Natural killer cell (primary cell): ENCODE measurements around the gene NOP58. TPM values are rescaled to one million over a fixed set of nuclear protein-coding genes. Genes with fewer than 3 reads are reported as not detected.
"Not testable (repeated sequence)": the region's sequence is repeated elsewhere in the genome, so short reads cannot be mapped to it uniquely, and the experiment has no call there.

Source experiments
- ATAC-seq, 3 donors: fragments of 150-1000 bp in 2 of 3; fragments of 200-7000 bp in 1 of 3; cut with Tn5 transposase; 1 replicate in 1 of 3; 2 replicates in 2 of 3; pipeline ENCODE4 v1.10.0; 2021; ENCODE audit warnings: mild to moderate bottlenecking in 2 of 3, moderate library complexity in 2 of 3
- DNase-seq, 2 donors: peaks; one replicate each; pipeline versions ENCODE4 v3.0.0 to v3.0.0-alpha.2; 2013 to 2021; ENCODE audit warnings: mixed read lengths in 1 of 2
- H3K27ac ChIP-seq: one replicate; pipeline ENCODE4 v1.5.1; 2013; ENCODE audit warnings: mild to moderate bottlenecking, low read length
- H3K27me3 ChIP-seq: one replicate; pipeline ENCODE4 v1.6.1; 2013; ENCODE audit warnings: low read length; ENCODE audit not compliant: control insufficient read depth, insufficient read depth
- H3K36me3 ChIP-seq: one replicate; pipeline ENCODE4 v1.6.1; 2013; ENCODE audit warnings: low read length; ENCODE audit not compliant: control insufficient read depth, insufficient read depth
- H3K4me1 ChIP-seq: one replicate; pipeline ENCODE4 v1.6.1; 2013; ENCODE audit warnings: low read length; ENCODE audit not compliant: control insufficient read depth, insufficient read depth
- H3K4me3 ChIP-seq: one replicate; pipeline ENCODE4 v1.5.1; 2013; ENCODE audit warnings: low read length
- H3K9me3 ChIP-seq: one replicate; pipeline ENCODE4 v1.6.1; 2013; ENCODE audit warnings: low read length; ENCODE audit not compliant: control insufficient read depth, insufficient read depth
- H3K27ac Mint-ChIP-seq, 2 donors: one replicate each; pipeline ENCODE4 v1.8.0; 2022; ENCODE audit warnings: mild to moderate bottlenecking in 2 of 2, mixed read lengths in 2 of 2, moderate library complexity in 1 of 2
- H3K27me3 Mint-ChIP-seq, 2 donors: one replicate each; pipeline ENCODE4 v1.8.0; 2022; ENCODE audit warnings: low read depth in 2 of 2, mixed read lengths in 2 of 2
- H3K36me3 Mint-ChIP-seq: one replicate; pipeline ENCODE4 v1.8.0; 2022; ENCODE audit warnings: mixed read lengths
- H3K4me1 Mint-ChIP-seq, 2 donors: one replicate each; pipeline ENCODE4 v1.8.0; 2022; ENCODE audit warnings: mixed read lengths in 2 of 2
- H3K4me3 Mint-ChIP-seq: one replicate; pipeline ENCODE4 v1.8.0; 2022; ENCODE audit warnings: mild to moderate bottlenecking, moderate library complexity, mixed read lengths
- H3K9me3 Mint-ChIP-seq, 2 donors: one replicate each; pipeline ENCODE4 v1.8.0; 2022; ENCODE audit warnings: mixed read lengths in 2 of 2
- WGBS: methylation state at CpG from one replicate; pipeline ENCODE4 v1.1.7; 2013; ENCODE audit warnings: missing lambda C conversion rate; ENCODE audit not compliant: insufficient coverage; 5-methylcytosine and 5-hydroxymethylcytosine counted together
- intact Hi-C: fragments of 100-400 bp; cut with micrococcal nuclease; formaldehyde crosslinking; loops from one replicate; pipeline ENCODE4 v1.14.2; 2022
- total RNA-seq, 4 donors: library from RNA; stranded (reverse); fragments of 120-200 nt in 1 of 4; gene quantifications; one replicate each; pipeline versions ENCODE4 v1.2.3 to v1.2.4, GENCODE V29; 2013 to 2022
- TF ChIP-seq, protein P1 (sequence below): fragments of 200-600 bp; IDR thresholded peaks from one replicate; pipeline ENCODE4 v1.8.0; 2022; ENCODE audit warnings: antibody characterized with exemption

NOP58 gene
- total RNA-seq, 3 donors from 2014 or later (not counting 1 experiment from before 2014, with no cell fraction given) = 122 to 155 (median 124) TPM

DNA sequence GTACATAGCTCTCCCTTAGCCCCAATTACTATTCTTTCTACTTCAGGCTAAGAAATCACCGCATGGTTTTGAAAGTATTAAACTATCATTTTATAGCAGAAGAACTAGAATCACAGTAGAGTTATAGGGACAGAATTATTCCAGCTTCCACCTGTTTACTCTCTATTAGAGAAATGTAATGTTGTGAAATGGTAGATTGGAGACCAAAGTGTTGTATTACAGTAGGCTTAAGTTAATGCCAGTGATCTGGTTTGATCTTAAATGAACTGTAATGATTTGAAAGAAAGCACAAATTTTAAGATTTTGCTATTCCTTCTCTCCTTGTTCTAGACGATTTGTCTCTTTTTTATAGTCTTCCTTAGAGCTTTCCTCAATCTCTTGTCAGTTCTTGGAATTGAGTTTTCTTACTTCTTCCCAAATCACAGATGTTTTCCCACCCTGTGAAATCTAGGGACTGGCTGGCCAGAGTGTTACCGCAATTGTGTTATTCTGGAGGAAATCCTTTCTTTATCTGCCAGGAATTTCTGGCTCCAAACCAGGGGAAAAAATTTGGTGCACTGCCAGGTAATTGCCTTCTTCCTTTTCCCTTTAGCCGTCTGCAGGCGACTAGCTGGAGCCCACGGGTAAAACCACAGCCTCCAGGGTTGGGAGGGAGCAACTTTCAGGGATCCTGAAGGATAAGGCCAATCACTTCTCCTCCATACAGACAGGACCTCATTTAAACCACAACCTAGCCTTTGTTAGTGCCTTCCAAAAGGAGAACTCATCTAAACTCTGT is 51.7 kb downstream of the NOP58 start:
- intact Hi-C loops = no loop called here
- H3K27ac Mint-ChIP-seq = no peak overlapping the region
- H3K27me3 Mint-ChIP-seq = no peaks in the 10 kb centered on the region
- Histone ChIP-seq H3K4me1 (no peaks in the 10 kb centered on the region), H3K4me3 (no peak overlapping the region), H3K9me3 (no peaks in the 10 kb centered on the region), H3K27ac (no peak overlapping the region), H3K36me3 (peaks cover 1% of the 10 kb centered on the region), H3K27me3 (no peaks in the 10 kb centered on the region)
- H3K36me3 Mint-ChIP-seq = no peaks in the 10 kb centered on the region
- H3K4me1 Mint-ChIP-seq = no peaks in the 10 kb centered on the region
- TF ChIP-seq, protein P1, sequence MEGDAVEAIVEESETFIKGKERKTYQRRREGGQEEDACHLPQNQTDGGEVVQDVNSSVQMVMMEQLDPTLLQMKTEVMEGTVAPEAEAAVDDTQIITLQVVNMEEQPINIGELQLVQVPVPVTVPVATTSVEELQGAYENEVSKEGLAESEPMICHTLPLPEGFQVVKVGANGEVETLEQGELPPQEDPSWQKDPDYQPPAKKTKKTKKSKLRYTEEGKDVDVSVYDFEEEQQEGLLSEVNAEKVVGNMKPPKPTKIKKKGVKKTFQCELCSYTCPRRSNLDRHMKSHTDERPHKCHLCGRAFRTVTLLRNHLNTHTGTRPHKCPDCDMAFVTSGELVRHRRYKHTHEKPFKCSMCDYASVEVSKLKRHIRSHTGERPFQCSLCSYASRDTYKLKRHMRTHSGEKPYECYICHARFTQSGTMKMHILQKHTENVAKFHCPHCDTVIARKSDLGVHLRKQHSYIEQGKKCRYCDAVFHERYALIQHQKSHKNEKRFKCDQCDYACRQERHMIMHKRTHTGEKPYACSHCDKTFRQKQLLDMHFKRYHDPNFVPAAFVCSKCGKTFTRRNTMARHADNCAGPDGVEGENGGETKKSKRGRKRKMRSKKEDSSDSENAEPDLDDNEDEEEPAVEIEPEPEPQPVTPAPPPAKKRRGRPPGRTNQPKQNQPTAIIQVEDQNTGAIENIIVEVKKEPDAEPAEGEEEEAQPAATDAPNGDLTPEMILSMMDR = no peak
- no peak overlapping the region for H3K4me3 Mint-ChIP-seq
- 50% methylated on average over 5 of the region's 6 CpGs for WGBS
- no peak for ATAC-seq
- no peak for DNase-seq
- no peaks in the 10 kb centered on the region for H3K9me3 Mint-ChIP-seq

DNA sequence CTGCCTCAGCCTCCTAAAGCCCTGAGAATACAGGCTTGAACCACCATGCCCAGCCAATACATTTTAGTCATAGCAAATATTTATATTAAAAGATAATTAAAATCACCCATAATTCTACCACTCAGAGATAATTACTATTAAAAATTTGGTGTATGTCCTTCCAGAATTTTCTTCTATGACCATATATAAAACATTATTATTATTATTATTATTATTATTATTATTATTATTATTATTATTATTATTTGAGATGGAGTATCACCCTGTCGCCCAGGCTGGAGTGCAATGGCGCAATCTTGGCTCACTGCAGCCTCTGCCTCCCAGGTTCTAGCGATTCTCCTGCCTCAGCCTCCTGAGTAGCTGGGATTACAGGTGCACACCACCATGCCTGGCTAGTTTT is 54.8 kb downstream of the NOP58 start:
- H3K9me3 ChIP-seq, H3K9me3 Mint-ChIP-seq, H3K4me3 Mint-ChIP-seq, DNase-seq, H3K36me3 Mint-ChIP-seq, intact Hi-C loops, H3K4me3 ChIP-seq, ATAC-seq, H3K27me3 Mint-ChIP-seq, H3K27ac ChIP-seq, H3K4me1 ChIP-seq, H3K27ac Mint-ChIP-seq, H3K36me3 ChIP-seq, H3K27me3 ChIP-seq, H3K4me1 Mint-ChIP-seq: not testable (repeated sequence)
- 100% methylated on average over 3 of the region's 3 CpGs for WGBS

DNA sequence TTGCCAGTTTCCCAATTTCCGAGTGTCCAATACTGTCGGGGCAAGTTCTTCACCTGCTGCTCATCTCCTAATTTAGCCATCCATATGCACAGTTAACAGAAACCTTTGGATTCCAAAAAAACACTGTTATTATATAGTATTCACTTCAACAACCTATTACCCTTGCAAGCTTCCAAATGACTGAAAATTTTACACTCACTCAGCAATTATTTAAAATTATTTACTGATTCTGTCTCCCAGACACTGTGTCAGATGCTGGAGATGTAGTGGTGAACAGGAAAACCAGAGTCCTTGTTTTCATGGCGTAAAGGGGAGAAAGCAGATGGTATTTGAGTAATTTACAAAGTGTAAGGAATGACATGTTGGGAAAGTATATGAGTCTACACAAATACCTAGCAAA is 56.9 kb downstream of the NOP58 start:
- H3K36me3 Mint-ChIP-seq = no peaks in the 10 kb centered on the region
- no peaks in the 10 kb centered on the region for H3K27me3 Mint-ChIP-seq
- DNase-seq (no peak), ATAC-seq (no peak)
- H3K9me3 ChIP-seq = no peaks in the 10 kb centered on the region
- TF ChIP-seq, protein P1 = no peak
- no peak overlapping the region for H3K27ac ChIP-seq
- H3K36me3 ChIP-seq = peaks cover 2% of the 10 kb centered on the region
- H3K27ac Mint-ChIP-seq = no peak overlapping the region
- H3K4me1 Mint-ChIP-seq = no peaks in the 10 kb centered on the region
- intact Hi-C loops = no loop called here
- WGBS = 98% methylated on average over 3 of the region's 3 CpGs
- H3K4me3 Mint-ChIP-seq = no peak overlapping the region
- no peaks in the 10 kb centered on the region for H3K9me3 Mint-ChIP-seq
- H3K4me3 ChIP-seq = no peak overlapping the region
- H3K27me3 ChIP-seq = no peaks in the 10 kb centered on the region
- H3K4me1 ChIP-seq = no peaks in the 10 kb centered on the region

DNA sequence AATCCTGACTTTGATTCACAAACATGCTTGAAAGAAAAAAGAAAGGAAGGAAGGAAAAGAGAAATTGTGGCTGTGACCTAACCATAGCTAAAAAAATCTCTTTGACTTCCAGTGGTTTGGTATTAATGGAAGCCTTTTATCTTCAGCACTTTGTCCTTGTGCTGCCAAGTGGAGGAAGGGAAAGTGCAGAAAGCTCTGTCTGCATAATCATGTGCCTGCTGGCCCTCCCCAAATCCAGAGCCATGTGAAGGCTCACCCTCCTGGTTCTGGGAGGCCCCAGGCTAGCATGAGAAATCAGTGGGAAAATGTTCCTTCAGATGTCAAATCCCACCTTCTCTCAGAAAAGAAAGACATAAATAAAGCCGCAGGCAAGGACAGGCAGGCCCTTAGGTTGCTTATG is 62.3 kb downstream of the NOP58 start:
- no peak for ATAC-seq
- Mint-ChIP-seq H3K27me3 (no peaks in the 10 kb centered on the region), H3K4me1 (no peaks in the 10 kb centered on the region), H3K9me3 (no peaks in the 10 kb centered on the region), H3K36me3 (no peaks in the 10 kb centered on the region), H3K27ac (no peak overlapping the region), H3K4me3 (no peak overlapping the region)
- no peaks in the 10 kb centered on the region for H3K27me3 ChIP-seq
- H3K4me3 ChIP-seq = no peak overlapping the region
- no peak overlapping the region for H3K27ac ChIP-seq
- no peaks in the 10 kb centered on the region for H3K4me1 ChIP-seq
- H3K36me3 ChIP-seq = no peaks in the 10 kb centered on the region
- no peak for DNase-seq
- TF ChIP-seq, protein P1 = no peak
- H3K9me3 ChIP-seq = no peaks in the 10 kb centered on the region
- intact Hi-C loops = no loop called here
- WGBS = 100% methylated on average over 1 of the region's 1 CpG
